OCI-LY3 (cell line): ENCODE results near the gene NLRC5.

Experiments
- CTCF ChIP-seq: fragments of 200-600, 300-600 bp; sonication (generic); IDR thresholded peaks from 2 replicates; pipeline ENCODE4 v1.5.1; 2014; ENCODE audit warnings: antibody characterized with exemption, low read length, low read depth
- EZH2phosphoT487 ChIP-seq: fragments of 200-600 bp; shearing (Covaris generic); IDR thresholded peaks from 2 replicates; pipeline ENCODE4 v1.6.1; 2018; ENCODE audit warnings: antibody characterized with exemption, mixed run types, low read depth

- no peak for TF ChIP-seq CTCF
- TF ChIP-seq EZH2phosphoT487 = no peak
These were observed 136.6 kb downstream of the NLRC5 start for GRCh38 chr16:57125969-57126368.
